BJ (cell line): ENCODE data around the gene CERS6. TPM values are rescaled to one million over a fixed set of nuclear protein-coding genes. Genes with fewer than 3 reads are reported as not detected.

Experiments
- CTCF ChIA-PET: fragments of 350-600 bp; formaldehyde crosslinking; extraction: SDS; loops from one replicate; lab custom pipeline; 2021; ENCODE audit warnings: antibody characterized with exemption, inconsistent platforms; lab: Yijun Ruan, JAX
- POLR2A ChIA-PET: fragments of 300-600 bp; sonication (Branson Sonifier 250); formaldehyde crosslinking; extraction: SDS; loops from one replicate; lab custom pipeline; 2021; ENCODE audit warnings: antibody characterized with exemption; lab: Charles Lee
- DNase-seq: peaks from one replicate; pipeline ENCODE4 v3.0.0-alpha.2; 2011; ENCODE audit warnings: low read depth
- H3K27me3 ChIP-seq: 2 replicates; pipeline ENCODE4 v1.6.0; 2011; ENCODE audit warnings: low read length; ENCODE audit not compliant: control insufficient read depth, insufficient read depth
- H3K36me3 ChIP-seq: 2 replicates; pipeline ENCODE4 v1.5.1; 2011; ENCODE audit warnings: low read length; ENCODE audit not compliant: control insufficient read depth, insufficient read depth
- H3K4me3 ChIP-seq: 2 replicates; pipeline ENCODE4 v1.5.1; 2011; ENCODE audit warnings: low read depth, mild to moderate bottlenecking, control low read depth, low read length
- CTCF ChIP-seq: IDR thresholded peaks from 2 replicates; pipeline ENCODE4 v1.5.1; 2011; ENCODE audit warnings: low read depth, mild to moderate bottlenecking, control low read depth, inconsistent platforms, low read length, moderate library complexity; ENCODE audit not compliant: insufficient read depth
- polyA plus RNA-seq: library from polyadenylated mRNA; depleted of rRNA; stranded (reverse); fragments of >200 nt; gene quantifications from 2 replicates; pipeline ENCODE4 v1.2.3, GENCODE V29; 2011

CERS6 gene
- polyA plus RNA-seq, 1 experiment, result 1.6 TPM

DNA sequence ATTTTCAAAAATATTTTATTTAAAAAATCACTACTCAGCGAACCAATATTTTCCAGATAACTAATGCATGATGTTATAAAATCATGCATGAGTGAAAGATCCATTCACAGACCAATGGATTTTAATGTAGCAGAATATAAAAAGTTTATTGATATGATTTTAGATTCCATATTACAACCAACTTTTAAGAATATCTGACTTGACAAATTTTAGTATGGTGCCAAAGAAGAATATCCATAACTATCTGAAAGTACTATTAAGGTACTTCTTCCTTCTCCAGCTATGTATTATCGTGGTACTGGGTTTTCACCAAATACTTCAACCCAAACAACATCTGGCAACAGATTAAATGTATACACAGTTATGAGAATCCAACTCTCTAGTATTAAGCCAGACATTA is 246.5 kb downstream of the CERS6 start:
- no peaks in the 10 kb centered on the region for H3K36me3 ChIP-seq
- POLR2A ChIA-PET, result no interaction called here
- TF ChIP-seq CTCF, result no peak
- no peak for DNase-seq
- H3K27me3 ChIP-seq, result no peaks in the 10 kb centered on the region
- no peak overlapping the region for H3K4me3 ChIP-seq
- CTCF ChIA-PET, result interaction anchor here (1.0 to 1.3 kb wide), 2 partner anchors 16 to 356 kb away, joined by 3 to 4 read pairs; no protein-coding TSS in a partner anchor

DNA sequence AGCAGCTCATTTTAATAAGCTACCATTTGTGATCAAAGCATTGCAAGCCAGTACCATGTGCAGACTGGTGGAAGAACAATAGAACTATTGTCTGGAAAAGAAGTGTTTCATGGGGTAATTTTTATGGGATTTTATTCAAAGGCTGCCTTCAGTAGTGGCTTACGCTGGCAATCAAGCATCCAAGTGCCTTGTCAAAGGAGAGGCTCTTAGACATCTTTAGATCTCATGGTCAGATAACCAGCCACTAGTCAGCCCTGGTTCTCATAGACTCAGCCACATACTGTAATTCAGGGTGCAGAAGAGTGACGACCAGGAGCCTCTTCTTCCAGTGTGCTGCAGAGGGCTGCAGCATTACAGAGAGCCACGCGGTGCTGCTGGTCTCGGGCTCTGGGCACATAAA is 247.9 kb downstream of the CERS6 start:
- H3K27me3 ChIP-seq, result no peaks in the 10 kb centered on the region
- DNase-seq, result no peak
- POLR2A ChIA-PET, result no interaction called here
- H3K36me3 ChIP-seq, result no peaks in the 10 kb centered on the region
- CTCF ChIA-PET, result interaction anchor here (0.6 to 3.9 kb wide), 3 partner anchors 17 to 361 kb away, joined by 3 to 38 read pairs (median 6); no protein-coding TSS in a partner anchor
- H3K4me3 ChIP-seq, result no peak overlapping the region
- no peak for TF ChIP-seq CTCF

DNA sequence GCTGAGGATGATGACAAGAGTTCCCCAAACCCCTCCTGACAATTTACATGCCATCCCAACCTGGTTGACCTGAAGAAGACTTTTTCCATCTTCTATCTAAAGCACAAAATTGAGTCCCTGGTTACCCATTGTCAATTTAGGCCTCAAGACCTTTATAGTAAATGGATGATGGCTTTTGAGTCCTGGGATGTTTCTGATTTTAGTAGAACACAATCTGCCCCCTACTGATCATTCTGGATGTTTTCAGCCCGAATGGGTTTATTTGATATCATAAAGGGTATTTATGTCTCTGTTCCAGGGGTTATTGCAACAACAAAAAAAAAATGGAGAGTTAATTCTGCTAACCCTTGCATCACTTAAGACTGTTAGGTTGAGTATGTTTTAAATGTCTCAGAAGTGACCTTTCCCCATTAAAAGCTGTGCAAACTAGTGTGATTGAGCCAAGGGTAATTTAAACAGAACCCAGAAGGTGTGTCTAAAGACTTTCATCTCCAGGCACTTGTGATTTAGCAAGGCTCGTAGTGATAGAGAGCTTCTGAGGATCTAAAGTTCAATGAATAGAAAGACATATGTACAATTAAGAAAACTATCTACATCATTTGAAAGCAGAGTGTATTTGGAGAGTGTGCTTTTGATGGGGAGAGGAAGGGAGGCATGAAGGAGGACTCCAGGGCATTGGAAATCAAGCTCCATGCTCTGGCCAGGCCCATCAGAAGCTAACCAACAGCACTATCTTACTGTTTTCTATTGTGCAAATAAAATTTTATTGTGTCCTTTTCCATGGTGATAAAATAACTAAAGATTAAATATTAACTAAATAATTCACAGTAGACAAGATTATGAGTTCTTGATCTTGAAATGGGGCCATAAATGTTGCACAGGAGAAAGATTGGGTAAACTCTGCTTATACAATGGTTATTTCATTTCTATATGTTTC is 249.7 kb downstream of the CERS6 start:
- DNase-seq, result no peak
- no peak overlapping the region for H3K4me3 ChIP-seq
- POLR2A ChIA-PET, result no interaction called here
- no peaks in the 10 kb centered on the region for H3K36me3 ChIP-seq
- TF ChIP-seq CTCF, result peak; percentile 55
- CTCF ChIA-PET, result interaction anchor here (0.6 to 3.9 kb wide), 18 partner anchors 8 to 1563 kb away, joined by 3 to 38 read pairs (median 3); no protein-coding TSS in a partner anchor
- H3K27me3 ChIP-seq, result no peaks in the 10 kb centered on the region

DNA sequence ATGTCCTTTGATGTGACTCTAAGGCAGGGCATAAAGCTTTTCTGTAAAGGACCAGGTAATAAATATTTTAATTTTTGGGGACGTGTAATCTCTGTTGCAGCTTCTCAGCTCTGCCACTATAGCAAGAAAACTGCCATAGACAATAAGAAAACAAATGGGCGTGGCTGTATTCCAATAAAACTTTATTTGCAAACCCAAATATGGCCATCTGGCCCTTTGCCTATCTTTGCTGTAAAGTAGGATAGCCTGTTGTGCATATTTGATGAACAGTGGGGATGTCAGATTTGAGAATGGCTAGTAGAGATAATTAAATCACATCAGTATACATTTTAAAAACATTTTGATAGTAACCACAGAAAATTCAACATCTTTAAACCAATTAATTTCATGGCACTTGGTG is 250.7 kb downstream of the CERS6 start:
- Histone ChIP-seq H3K36me3 (no peaks in the 10 kb centered on the region), H3K27me3 (no peaks in the 10 kb centered on the region), H3K4me3 (no peak overlapping the region)
- ChIA-PET POLR2A (no interaction called here), CTCF (interaction anchor here (0.9 to 3.9 kb wide), 4 partner anchors 9 to 361 kb away, joined by 3 to 38 read pairs (median 4); no protein-coding TSS in a partner anchor)
- no peak for TF ChIP-seq CTCF
- no peak for DNase-seq

DNA sequence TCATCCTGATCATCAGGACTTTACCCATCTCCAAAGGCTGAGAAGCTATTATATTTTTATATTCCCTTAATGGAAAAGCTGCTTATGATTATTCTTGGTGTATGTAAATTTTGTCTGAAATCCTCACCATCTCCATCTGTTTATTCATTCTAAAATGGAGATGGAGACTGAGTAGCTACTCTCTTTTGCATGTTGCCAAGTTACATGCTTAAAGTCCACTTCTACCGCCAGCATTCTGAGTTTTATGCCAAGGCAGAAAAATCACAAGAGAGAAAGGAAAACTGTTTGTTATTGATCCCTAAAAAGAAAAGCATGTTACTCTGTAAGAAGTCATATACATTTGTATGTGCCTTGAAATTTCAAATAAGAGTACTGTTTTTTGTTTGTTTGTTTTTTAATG is 252.0 kb downstream of the CERS6 start:
- no peaks in the 10 kb centered on the region for H3K36me3 ChIP-seq
- ChIA-PET POLR2A (no interaction called here), CTCF (interaction anchor here (0.9 to 1.3 kb wide), 2 partner anchors 10 to 361 kb away, joined by 4 read pairs; no protein-coding TSS in a partner anchor)
- no peak overlapping the region for H3K4me3 ChIP-seq
- H3K27me3 ChIP-seq, result no peaks in the 10 kb centered on the region
- DNase-seq, result no peak
- no peak for TF ChIP-seq CTCF
